GM21423 (cell line): ENCODE results near the gene IPCEF1.

Source experiments
- ATAC-seq: cut with Tn5 transposase; IDR thresholded peaks from one replicate; pipeline ENCODE4 v1.9.1; 2021; ENCODE audit warnings: mild to moderate bottlenecking, moderate library complexity; ENCODE audit not compliant: unreplicated experiment

Gene IPCEF1

DNA sequence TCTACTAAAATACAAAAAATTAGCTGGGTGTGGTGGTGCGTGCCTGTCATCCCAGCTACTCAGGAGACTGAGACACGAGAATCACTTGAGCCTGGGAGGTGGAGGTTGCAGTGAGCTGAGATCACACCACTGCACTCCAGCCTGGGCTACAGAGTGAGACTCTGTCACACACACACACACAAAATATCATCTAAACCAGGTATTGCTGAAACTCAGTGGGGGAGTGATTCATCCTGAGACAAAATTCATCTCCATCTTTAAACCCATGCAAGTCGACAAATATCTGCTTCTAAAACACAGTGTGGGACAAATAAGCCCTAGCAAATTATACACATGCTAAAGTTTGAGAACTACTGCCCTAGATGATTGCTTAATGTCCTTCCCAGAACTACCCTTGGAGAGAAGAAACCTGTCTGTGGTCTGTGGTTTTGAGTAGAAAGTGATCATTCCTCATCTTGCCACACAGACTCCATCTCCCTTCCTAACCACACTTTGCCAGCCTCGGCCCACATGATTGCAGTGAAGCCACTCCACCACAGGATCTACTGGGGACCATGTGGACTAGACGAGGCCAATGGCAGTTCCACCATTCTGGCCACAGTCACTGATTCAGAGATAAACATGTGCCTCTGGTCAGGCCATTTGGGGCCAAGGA is 187.3 kb downstream of the IPCEF1 start:
- ATAC-seq = no peak

DNA sequence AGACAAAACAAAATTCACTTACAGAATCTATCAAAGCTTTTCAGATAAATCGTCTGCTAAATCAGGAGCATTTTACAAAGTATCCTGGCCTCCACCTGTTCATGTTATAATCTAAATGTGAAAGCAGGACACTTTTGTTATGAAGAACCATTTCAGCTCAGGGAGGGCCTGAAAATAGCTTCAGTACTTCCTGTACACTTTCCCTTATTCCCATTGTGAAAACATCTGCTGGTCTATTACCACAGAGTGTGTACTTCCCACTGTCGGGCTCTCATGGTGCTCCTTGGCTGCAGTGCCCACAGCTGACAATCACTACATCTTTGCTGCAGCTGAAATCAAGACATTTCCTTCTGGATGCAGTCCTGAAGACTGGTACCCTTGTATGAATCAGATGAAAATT is 189.5 kb downstream of the IPCEF1 start:
- ATAC-seq = no peak

DNA sequence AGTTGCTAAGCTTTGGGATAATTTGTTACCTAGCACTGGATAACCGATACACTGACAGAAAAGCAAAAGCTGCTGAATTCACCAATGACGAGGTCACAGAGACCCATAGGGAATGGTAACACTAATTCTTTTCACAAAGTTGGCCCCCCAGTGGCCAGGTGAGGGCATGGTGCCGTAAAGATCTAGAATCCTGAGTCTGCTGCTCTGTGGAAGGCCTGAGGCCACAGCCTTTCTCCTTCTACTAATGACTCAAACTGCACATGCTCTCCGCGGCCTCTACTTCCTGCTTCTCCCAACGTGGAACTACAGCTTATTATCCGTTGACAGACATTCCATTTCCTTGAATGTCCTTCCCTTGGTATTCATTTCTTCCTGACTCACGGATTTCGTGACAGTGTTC is 190.5 kb downstream of the IPCEF1 start:
- no peak for ATAC-seq

DNA sequence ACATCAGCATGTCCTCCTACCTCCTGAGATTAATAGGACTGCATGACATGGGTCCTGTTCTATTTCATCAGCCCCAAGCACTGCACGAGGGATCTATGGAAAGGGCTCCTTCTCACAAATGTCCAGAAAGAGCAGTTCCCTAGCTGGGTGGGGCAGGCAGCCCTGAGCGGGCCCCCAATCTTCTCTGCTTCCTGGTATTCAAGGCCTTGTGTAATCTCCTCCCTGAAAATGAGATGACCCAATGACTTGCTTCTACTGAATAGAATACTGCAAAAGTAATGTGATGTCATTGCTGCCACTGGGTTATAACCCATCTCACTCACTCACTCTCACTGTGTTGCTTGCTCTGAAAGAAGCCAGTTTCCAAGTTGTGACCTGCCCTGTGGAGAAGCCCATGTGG is 191.1 kb downstream of the IPCEF1 start:
- ATAC-seq = no peak

DNA sequence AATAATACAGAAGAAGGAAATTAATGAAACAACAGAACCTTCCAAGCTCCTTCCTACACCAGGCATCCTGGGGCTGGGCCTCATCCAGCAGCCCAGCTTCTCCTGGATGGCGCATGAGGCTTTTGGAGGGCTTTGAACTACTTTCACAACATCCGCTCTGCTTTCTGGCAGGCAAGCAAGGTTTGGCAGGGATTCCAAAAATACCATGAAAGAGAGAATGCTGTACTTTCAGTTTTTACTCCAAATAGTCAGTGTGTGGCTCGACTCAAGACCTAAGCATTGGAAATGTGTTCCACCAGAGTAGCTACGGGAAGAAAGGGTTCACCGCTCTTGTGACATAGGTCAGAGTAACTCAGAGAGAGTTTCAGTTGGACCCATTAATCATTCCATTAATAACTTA is 192.2 kb downstream of the IPCEF1 start:
- no peak for ATAC-seq

DNA sequence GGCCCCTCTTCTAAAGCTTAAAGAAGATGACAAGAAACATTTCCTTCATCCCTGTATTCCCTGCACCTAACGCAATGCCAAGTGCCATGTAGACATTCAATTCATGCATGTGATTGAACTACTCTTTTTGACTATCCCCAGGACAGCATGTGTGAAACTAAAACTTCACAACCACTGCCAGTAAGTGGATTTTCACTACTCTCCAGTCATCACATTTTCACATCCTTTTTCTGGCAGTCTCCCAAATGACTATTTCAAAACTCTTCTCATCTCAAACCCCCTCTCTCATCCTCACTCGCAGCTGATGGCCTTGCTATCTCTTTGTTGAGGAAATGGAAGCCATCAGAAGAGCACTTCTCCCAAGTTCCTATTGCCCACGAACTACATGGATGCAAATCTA is 194.9 kb downstream of the IPCEF1 start:
- peak; percentile 64 for ATAC-seq

DNA sequence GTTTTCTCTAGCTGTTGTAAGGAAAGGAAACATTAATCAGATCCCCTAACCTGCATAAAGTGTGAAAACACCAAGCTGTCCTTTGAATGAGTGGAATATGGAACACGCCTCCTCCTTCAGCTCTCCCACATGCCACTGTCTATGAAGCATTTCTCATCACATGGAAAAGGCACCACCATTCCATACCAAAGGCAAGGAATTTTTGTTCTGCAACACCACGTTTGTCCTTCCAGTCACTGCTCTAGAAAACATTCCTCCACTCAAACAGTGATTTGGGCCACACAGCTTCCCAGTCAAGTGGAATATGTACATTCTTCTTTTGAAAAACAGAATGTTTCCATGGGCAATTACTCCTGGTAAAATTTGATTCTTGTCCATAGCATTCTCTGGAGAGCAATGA is 197.5 kb downstream of the IPCEF1 start:
- ATAC-seq = no peak

DNA sequence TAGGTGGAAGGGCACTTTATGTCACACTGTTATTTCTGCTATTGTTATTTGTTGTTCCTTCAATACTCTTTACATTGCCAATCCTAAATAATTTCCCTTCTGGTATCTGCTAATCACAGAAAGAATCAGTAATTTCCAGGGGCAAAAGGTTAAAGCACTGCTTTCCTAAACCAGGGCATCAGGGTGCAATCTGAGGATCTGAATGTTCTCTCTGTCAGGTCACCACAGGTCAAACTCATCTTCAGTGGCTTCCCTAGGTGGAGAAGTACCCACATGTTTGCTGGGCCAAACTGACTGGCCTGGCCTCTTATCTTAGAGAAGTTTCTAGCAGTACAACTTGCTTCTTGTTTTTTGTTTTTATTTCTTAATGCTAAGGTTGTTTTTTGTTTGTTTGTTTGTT is 198.9 kb downstream of the IPCEF1 start:
- ATAC-seq = no peak

DNA sequence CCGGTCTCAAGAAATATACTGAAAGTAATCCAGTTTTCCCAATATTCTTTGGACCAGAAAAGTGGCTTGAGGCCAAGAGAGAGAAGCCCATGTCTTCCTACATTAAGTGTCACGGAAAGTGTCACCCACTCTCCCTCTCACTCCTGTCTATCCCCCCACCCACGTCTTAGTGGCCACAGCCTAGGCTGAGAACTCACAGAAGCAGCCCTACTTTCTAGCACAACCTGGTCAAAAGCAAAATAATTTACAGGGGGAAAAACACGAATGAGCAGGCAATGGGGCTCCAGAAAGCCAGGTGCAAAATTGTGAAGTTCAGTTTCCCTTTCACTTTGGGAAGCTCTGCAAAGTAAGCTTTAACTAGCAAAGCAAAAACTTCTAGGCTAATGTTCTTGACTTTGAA is 199.5 kb downstream of the IPCEF1 start:
- ATAC-seq = peak; percentile 50

DNA sequence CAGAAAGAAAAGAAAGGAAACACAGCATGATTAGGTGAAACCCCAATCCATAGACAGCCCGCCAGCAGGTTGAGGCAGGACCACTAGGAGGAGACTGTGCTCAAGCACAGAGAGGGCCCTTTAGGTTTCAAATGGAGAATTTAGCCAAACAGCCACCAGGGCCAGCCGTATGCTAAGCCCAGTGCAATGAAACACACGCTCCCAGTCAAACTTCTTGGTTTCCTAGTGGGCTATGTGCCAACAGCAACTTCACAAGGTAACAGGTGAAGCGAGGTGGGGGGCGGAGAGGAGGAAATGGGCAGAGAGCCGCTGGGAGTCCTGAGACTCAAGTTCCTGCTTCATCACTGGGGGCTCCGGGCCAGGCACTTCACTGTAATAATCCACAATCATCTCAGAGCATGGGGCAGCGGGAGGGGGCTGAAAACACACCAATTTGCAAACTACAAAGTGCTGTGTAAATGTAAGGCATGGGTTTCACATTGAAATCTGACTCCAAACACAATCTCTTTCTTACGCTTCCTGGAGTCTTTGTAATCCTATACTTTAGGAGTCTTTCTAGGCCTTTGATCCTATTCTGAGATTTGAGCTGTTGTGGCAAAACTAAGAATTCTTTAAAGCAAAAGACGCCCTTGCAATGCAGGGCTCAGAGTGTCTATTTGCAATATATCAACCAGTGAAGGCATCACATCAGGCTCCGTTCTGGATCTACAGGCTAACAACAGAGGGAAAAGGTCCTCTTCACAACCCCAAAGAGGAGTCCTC is 200.3 kb downstream of the IPCEF1 start:
- peak; percentile 68 for ATAC-seq

DNA sequence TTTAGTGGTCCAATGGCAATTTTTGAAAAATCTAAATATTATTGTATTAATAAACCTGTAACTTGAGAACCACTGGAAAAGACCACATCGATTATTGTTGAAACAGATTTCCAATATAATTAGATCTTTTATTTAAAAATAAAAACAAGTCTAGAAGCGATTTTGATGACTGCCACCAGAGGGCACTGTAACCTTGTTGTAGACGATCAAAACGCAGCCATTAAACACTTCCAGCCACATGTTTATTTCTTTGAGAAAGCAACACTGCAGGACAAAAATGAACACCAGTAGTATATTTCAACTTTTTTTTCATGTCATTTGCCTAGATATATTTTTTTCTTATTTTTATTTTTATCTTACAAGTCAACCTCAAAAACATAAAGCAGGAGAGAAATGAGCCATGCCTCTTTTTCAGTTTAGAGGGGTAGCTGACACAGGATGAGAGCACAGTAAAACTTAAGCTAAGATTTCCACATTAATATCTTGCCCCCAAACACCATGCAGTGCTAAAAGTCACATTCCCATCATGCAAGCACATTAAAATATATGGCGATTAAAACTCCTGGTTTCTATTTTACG is 202.1 kb downstream of the IPCEF1 start:
- ATAC-seq = no peak

DNA sequence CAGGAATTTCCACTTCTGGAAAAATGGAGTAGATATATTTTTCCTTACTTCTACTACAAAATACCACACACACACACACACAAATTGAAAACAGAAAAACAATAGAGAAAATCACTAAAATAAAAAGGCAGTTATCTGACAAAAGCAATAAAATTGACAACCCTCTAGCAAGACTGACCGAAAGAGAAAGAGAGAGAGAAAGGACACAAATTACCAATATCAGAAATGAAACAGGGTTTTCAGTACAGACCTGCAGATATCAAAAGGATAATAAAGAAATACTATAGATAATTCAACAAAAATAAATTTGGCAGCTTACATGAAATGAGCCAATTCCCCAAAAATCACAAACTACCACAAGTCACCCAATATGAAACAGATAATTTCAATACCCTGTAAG is 212.8 kb downstream of the IPCEF1 start:
- no peak for ATAC-seq

DNA sequence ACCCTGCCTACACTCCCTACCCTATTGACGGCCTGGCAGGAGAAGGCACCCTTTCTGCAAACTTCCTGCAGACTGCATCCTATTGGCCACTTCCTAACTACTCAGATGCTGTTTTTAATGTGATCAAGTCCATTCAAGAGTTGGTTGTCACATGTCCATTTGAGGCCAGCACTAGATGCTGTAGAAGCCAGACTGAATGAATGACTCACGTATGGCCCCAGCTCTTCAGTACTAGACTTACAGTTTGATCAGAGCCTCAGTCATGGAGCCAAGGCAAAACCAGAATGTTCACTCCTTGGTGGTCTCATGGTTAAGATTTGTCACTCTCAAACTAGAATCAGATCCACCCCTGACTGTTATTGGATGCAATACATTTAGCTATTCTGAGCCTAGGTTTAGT is 215.9 kb downstream of the IPCEF1 start:
- no peak for ATAC-seq

DNA sequence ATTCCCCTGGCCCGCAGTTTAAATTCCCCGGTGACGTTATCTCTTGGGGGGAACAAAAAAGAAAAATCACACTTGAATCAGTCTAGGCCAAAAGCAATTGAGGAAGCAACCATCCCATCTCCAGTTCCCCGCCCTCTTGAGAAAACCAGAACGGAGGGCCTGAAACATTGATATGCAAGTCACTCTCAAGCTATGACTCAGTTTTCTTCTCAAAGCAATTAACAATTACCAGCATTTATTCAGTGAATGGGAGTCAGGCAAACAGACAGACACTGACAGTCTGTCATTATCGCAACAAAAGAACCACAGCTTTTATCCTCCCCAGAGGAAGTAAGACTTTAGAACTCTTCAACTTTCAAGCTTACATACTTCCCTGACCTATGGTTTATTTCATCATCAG is 216.7 kb downstream of the IPCEF1 start:
- ATAC-seq = no peak

DNA sequence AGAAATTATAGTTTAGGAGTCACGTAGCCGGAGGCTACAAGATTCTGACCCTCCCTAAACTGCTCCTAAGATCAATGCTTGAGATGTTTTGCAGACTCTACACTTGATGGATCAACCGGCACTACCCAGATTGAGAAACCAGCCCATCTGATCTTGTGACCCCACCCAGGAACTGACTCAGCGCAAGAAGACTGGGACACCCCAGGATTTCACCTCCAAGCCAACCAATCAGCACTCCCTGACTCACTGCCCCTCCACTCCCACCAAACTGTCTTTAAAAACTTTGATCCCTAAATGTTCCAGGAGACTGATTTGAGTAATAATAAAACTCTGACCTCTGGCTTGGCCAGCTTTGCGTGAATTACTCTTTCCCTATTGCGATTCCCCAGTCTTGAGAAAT is 217.8 kb downstream of the IPCEF1 start:
- ATAC-seq = no peak

DNA sequence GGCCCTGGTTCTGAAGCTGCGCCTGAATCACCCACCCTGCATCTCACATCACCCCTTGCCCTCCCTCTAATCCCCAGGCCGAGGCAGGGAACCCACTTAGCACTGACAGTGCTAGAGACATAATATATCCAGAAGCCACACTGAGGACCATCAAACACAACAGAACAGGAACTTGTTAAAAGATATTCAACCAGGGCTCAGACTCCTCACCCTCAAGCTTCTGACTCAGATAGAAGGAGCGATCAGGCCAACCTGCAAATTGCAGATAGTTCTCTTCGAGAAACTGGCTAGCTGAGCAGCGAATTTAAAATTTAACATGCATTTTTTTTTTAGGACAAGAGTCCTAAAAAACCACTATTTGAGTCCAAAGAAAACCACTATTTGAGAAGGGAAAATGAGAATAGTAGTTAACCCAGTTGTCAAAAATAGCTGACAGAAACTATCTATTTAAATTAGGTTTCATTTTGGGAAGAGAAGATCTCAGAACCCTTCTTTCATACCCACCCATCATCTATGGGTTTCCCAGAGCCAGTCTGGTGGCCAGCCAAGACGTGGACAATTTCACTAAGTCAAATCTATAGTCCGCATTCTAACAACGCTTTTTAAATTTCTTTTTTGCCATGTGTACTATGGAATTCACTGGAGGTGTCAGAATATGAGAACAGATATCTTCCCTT is 222.0 kb downstream of the IPCEF1 start:
- no peak for ATAC-seq

DNA sequence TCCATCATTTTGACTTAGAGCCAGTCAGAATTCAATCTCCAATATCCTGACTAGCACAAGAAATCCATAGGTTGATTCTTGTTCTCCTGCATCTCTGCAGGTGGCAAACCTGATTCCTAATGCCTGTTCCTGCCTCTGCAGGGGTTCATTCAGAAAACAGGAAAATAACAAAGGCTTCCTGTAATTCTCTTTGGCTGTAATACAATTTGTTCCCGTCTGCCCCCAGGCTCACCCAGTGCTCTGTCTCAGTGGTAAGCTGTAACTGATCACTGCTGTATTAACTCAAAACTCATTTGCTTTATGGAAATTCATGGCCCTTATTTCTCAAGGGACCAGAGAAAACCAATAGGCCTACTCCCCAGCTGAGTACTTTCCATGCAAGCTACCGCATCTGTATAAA is 228.9 kb downstream of the IPCEF1 start:
- no peak for ATAC-seq

DNA sequence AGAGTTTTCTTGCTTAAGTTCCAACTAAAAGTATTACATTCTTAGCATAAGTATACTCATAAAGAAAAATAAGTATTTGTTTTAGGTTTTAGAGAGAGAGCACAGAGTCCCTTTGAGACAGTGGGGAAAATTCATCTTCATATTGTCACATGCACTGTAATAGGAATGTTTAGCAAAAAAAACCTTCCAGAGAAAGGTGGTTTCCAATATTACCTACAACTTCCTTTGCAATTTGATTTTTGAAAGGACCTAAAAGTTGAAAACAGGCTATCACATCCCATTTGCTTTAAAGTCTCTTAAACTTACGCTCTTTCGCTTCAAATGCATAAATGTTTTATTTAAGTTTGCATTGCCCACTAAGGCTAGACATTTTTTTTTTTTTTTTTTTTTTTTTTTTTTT is 231.2 kb downstream of the IPCEF1 start:
- no peak for ATAC-seq

DNA sequence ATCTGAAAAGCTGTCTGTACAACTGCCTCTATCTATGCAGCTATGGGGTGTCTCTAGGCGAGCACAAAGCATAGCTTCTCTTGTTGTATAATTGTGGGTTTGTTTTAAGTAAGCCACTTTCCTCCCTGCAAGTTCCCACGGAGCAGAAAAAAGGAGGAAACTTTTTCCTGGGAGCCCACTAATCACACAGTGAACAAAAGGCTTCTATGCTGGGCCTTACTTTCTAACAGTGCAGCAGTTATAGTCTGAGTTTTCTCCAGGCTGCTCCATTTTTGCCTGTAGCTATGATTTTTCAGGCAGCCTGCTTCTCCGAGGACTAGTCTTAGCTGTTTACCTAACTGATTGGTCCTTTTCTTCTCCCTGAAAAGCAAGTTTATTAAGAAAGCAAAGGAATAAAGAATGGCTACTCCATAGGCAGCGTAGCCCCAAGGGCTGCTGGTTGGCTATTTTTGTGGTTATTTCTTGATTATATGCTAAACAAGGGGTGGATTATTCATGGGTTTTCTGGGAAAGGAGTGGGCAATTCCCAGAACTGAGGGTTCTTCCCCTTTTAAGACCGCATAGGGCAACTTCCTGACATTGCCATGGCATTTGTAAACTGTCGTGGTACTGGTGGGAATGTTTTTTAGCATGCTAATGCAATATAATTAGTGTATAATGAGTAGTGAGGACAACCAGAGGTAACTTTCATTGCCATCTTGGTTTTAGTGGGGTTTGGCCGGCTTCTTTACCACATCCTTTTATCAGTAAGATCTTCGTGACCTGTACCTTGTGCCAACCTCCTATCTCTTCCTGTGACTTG is 233.2 kb downstream of the IPCEF1 start:
- ATAC-seq = no peak

DNA sequence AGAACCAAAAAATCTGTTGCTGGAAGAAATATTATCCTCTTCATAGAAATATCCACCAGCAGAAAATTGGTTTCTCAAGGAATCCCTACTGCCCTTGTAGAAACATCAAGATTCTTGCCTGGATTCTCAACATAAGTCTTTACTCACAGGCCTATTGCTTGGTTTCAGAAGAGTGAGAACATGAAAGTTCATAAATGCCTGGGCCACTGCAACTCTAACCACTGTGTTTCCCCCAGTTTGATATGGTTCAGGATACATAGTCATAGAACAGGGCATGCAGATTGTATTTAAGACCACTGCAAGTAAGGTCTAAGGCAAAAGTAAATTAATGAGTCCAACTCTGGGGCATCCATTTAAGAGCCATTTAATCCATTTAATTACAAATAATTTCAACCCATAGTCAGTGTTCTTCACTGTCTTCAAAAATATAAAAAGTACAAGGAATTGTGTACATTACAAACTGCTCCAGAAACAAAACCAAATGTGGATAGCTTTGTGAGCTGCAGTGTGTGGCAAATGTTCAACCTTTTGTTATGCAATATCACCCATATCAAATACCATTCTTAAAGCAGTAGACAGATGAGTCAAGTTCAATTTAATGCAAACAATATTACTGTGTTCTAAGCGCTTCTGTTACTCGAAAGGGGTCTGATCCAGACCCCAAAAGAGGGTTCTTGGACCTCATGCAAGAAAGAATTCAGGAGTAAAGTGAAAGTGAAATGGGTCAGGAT is 234.2 kb downstream of the IPCEF1 start:
- ATAC-seq = no peak
